GM12865 (cell line): ENCODE measurements around the gene CYB561A3.

Experiments
- DNase-seq: peaks from one replicate; pipeline ENCODE4 v3.0.0; 2010; ENCODE audit warnings: low read depth
- H3K4me3 ChIP-seq: 2 replicates; pipeline ENCODE4 v1.5.1; 2011; ENCODE audit warnings: mild to moderate bottlenecking, low read depth, low read length, control low read depth
- TF ChIP-seq, protein P1 (sequence below): IDR thresholded peaks from 2 replicates; pipeline ENCODE4 v1.5.1; 2011; ENCODE audit warnings: low read length, control low read depth, low read depth, inconsistent platforms; ENCODE audit not compliant: insufficient read depth; ENCODE audit errors: missing control alignments

The CYB561A3 gene

DNA sequence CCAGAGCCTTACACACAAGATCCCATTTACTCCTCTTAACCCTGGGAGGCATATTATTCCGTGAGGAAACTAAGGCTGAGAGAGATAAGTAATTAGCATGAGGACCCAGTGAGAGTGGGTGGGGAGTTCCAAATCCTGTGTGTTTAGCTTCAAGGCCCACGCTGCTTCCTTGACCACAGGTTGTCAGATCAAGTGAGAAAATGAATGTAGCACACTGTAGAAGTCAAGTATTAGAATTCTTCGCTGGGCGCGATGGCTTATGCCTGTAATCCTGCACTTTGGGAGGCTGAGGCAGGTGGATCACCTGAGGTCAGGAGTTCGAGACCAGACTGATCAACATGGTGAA is 3.8 kb downstream of the CYB561A3 start:
- DNase-seq = peak; percentile 47
- peak overlapping the region; percentile 27 for H3K4me3 ChIP-seq
- TF ChIP-seq, protein P1, sequence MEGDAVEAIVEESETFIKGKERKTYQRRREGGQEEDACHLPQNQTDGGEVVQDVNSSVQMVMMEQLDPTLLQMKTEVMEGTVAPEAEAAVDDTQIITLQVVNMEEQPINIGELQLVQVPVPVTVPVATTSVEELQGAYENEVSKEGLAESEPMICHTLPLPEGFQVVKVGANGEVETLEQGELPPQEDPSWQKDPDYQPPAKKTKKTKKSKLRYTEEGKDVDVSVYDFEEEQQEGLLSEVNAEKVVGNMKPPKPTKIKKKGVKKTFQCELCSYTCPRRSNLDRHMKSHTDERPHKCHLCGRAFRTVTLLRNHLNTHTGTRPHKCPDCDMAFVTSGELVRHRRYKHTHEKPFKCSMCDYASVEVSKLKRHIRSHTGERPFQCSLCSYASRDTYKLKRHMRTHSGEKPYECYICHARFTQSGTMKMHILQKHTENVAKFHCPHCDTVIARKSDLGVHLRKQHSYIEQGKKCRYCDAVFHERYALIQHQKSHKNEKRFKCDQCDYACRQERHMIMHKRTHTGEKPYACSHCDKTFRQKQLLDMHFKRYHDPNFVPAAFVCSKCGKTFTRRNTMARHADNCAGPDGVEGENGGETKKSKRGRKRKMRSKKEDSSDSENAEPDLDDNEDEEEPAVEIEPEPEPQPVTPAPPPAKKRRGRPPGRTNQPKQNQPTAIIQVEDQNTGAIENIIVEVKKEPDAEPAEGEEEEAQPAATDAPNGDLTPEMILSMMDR = no peak

DNA sequence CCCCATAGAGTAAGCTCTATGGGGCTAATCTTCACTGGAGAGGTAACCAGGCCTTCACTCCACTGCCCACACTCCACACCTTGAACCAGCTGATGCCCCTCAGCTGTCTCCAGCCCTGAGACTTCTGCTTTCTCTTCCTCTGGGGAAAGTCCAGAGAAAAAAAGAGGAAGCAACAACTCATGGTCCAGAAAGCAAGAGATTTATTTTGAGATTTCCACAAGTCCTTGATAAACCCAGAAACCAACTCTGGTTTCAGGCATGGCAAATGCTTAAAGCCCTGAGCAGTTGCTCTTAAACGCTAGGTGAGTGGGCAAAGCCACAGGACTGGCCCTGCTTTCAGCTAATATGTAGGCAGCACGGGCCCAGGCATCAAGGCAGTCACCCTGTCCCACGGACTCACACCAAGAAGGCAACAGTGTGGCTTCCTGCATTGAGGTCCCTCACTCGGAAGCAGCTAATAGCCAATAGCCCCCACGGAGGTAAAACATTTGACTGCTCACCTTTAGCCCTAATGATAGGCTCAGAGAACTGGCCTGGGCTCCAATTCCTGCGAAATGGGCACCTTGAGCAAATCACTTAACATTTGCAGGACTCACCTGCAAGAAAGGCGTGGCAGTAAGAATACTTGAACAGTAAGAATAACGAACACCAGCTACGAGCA is 4.3 kb downstream of the CYB561A3 start:
- H3K4me3 ChIP-seq = peak overlapping the region; percentile 27
- DNase-seq = peak; percentile 88
- TF ChIP-seq, protein P1 = no peak

DNA sequence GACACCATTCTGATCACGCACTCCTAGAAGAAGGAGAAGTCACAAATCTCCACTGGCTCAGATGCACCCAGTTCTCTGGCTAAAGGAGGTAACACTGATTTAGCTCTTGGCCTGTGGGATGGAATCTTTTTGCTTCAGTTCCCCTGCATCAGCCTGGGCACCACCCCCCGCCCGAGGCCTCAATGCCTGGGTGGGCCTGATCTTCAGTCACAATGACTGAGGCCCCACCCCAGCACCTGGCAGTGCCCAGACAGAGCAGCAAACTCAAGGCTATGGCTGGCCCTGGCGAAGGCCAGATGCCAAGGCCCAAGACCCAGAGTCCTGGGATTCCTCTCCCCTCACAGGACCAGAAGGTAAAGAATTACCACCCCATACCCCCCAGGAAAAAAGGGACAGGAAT is 5.0 kb downstream of the CYB561A3 start:
- no peak overlapping the region for H3K4me3 ChIP-seq
- TF ChIP-seq, protein P1 = no peak
- no peak for DNase-seq

DNA sequence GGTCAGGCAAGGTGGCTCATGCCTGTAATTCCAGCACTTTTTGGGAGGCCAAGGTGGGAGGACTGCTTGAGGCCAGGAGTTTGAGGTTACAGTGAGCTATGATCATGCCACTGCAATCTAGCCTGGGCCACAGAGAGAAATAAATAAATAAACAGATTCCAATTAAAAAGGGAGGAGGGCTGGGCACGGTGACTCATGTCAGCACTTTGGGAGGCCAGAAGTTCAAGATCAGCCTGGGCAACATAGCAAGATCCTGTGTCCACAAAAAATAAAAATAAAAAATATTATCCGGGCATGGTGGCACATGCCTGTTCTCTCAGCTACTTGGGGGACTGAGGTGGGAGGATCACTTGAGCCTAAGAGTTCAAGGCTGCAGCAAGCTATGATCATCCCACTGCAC is 7.5 kb downstream of the CYB561A3 start:
- DNase-seq = no peak
- no peak overlapping the region for H3K4me3 ChIP-seq
- TF ChIP-seq, protein P1 = no peak

DNA sequence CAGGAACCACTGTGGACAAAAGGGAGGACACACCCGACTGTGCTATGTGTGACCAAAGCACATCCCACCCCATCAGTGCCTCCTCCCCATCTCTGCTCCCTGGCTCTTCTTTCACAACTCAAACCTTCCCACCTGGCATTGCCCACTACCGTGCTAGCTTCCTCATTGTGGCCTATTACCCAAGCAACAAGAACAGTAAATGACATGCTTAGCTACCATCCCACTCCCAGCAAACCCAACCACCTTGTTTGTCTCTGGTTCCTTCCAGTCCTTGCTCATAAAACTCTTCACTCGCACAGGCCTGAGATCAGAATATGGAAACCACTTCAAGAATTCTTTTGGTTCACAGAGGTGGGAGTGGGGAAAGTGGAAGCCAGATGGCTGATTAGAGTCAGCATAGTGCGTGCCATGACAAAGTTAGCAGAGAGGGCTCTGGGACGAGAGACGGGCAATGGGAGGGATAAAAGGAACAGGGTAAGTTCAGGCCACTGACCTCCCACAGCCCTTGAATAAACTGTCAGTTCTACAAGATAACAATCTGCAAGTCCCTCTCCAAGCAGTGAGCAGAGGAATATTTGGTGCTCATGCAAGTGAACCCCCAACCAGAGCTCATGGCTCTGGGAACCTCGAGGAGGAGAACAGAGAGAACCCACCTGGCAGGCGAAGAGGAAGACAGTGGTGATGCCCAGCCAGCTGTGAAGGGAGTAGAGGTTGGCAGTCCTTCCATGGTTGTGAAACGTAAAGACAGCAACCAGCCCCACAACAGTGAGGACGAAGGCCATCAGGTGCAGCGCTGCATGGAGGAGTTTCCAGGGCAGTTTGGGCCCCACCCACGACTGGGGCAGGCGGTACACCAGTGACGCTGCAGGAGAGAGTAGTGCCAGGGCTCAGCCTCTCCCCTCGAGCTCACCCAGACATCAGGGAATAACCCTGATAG is 8.3 kb downstream of the CYB561A3 start:
- TF ChIP-seq, protein P1 = no peak
- no peak for DNase-seq
- H3K4me3 ChIP-seq = no peak overlapping the region

DNA sequence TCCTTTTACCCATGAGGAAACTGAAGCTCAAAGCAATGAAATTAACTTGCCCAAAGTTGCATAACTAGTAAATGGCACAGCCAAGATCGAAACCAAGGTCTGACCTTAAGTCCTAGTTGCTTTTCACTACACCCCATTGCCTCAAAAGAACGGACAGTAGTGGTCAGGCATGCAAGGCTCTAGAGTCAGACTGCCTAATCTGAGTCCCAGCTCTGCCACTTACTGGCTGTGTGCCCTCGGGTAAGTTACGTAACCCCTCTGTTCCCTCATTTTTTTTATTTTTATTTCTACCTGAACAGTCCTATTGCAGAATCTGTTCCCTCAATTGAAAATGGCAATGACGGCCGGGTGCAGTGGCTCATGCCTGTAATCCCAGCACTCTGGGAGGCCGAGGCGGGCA is 9.6 kb downstream of the CYB561A3 start:
- TF ChIP-seq, protein P1 = no peak
- no peak overlapping the region for H3K4me3 ChIP-seq
- no peak for DNase-seq

DNA sequence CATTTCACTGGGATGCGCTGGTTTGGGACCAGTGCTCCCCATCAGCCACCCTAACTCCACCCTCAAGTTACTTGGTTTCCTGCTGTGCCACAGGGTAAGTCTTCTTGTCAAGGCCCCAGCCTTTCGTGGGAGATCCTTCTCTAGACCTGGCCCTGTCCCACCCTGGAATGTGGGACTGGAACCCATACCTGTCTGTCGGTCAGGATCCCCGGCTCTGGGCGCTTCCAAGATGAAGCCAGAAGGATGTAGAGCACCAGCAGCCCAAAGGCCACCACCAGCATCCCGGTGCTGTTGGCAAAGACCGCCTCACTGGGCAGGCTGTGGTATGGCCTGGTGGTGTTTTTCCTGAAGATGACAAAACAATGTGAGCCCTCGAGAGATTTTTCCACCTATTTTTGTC is 10.9 kb downstream of the CYB561A3 start:
- DNase-seq = no peak
- TF ChIP-seq, protein P1 = no peak
- no peak overlapping the region for H3K4me3 ChIP-seq
